HG02885 (cell line): Measurements from ENCODE around the gene AGAP1.

Experiments used
- ATAC-seq: cut with Tn5 transposase; IDR thresholded peaks from one replicate; pipeline ENCODE4 v1.9.1; 2021; ENCODE audit warnings: mild to moderate bottlenecking; ENCODE audit not compliant: unreplicated experiment, poor library complexity

AGAP1 gene

DNA sequence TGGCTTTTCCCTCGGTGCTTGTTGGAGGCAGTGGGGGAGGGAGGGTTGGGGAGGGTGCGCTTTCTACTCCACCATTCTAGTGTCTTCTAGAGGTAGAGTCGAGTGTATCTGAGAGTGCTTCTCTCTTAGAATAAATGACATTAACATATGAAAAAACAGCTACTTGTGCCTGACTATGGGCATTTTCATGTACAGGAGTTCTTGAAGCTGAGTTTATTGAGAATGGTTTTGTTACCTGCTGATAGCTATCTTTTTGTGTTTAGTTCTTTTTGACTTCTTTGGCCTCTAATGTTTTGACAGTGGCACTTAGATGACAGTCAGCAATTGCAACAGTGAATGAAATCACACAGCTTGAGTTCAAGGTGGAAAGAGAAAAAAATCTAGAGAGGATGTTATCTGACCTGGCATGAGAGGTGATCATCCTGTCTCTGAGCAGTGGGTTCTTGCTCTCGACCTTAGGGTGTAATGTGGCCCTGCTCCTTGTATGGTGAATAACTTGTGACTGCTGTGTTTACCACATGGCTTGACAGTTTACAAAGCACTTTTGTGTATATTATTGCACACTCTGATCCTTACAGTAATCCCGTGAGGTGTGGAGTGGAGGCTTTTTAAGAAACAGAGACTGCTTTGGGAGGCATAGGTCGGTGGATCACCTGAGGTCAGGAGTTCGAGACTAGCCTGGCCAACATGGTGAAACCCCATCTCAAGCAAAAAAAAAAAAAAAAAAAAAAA lies 86.7 kb downstream of the AGAP1 start:
- ATAC-seq: no peak

GRCh38 chr2:235582081-235582686 lies 88.3 kb downstream of the AGAP1 start:
- no peak for ATAC-seq

DNA sequence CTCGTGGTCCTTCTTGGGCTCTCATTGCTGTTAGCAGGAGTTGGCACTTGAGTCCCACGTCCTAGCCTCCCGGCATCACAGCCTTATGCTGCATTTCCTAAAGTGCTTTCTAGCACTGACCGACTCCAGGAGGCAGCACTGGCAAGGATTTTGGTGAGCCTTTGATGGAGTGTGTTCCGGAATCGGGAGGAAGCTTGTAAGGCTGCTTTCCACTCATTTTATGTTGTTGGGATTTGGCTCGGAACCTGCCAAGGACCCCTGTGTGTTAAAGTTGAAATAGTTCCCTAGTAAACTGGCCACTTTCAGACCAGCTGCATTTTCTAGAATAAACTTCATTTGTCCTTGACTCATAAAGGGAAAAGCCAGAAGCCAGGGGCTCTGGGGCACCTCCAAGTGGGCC lies 88.9 kb downstream of the AGAP1 start:
- ATAC-seq: no peak

GRCh38 chr2:235583144-235583543 lies 89.3 kb downstream of the AGAP1 start:
- no peak for ATAC-seq

DNA sequence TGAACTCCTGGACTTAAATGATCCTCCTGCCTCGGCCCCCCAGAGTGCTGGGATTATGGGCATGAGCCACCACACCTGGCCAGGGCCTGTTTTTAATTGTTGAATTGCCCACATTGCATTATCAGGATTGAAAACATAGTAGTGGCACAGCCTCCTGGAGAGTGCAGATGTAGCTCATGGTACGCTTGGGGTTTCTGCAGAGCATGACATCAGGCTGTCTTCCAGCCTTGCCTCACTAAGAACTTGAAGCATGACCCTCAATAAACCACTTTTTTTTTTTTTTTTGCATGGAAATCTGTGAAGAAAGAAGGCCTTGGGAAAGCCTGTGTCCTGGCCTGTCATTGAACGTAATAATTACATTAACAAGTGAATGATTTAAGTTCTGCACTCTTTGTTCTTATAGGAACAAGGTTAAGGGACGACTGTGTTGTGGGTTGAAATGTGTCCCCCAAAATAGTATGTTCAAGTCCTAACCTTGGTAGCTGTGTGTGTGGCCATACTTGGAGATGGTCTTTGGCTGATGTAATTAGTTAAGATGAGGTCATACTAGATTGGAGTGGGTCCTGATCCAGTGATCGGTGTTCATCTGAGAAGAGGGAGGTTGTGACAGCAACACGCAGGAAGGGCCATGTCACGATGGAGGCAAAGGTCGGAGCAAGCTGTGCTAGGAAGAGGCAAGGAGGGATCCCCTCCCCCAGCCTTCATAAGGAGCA lies 90.2 kb downstream of the AGAP1 start:
- ATAC-seq: no peak

DNA sequence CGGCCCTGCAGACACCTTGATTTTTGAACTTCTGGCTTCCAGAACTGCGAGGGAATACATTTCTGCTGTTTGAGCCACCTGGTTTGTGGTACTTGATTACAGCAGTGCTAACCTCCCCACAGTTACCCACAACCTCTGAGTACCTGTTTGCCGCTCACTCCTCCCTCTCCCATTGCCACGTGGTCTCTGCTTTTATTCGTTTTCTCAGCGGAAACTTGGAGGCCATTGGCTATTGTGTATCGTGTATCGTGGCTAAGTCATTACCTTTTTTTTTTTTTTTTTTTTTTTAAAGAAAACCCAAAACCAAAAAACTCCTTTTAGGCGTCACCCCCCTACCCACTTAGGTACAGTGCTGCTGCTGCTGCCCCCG lies 90.8 kb downstream of the AGAP1 start:
- ATAC-seq: no peak

GRCh38 chr2:235587202-235587601 lies 93.4 kb downstream of the AGAP1 start:
- no peak for ATAC-seq

GRCh38 chr2:235588750-235589149 lies 94.9 kb downstream of the AGAP1 start:
- ATAC-seq: no peak

- no peak for ATAC-seq
Measured at GRCh38 chr2:235591231-235591730, 97.4 kb downstream of the AGAP1 start.

DNA sequence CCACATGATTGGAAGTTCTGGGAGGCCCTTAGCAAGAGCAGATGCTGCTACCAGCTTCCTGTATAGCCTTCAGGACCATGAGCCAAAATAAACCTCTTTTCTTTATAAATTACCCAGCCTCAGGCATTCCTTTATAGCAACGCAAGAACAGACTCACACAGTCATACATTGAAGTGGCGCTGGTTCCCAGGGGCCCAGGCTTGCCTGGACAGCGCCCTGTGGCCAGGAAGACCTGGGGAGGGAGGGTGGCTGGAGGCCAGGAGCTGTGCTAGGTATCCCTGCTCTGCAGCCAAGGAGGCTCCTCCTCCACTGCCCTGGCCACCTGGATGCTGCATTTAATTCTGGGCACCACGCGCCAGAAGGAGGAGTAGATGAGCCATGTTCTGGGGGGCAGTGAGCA lies 98.1 kb downstream of the AGAP1 start:
- no peak for ATAC-seq

DNA sequence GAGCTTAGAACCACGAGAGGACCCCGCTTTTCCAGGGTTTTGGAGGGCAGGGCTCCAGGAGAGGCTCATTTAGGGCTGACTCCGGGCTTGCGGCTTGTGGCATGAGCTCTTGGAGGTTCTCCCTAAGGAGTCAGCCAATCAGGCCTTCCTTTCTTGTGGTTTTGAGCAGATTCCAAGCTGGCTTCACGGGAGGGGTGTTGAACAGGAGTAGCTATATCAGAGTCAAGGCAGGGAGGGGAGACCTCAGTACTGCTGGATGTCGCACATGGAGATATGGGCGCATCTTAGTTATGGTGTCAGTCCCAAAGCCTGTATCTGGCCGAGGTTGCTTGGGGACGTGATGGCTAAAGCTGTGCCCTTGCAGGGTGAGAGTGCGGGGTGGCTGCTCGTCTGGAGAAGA lies 98.6 kb downstream of the AGAP1 start:
- no peak for ATAC-seq

DNA sequence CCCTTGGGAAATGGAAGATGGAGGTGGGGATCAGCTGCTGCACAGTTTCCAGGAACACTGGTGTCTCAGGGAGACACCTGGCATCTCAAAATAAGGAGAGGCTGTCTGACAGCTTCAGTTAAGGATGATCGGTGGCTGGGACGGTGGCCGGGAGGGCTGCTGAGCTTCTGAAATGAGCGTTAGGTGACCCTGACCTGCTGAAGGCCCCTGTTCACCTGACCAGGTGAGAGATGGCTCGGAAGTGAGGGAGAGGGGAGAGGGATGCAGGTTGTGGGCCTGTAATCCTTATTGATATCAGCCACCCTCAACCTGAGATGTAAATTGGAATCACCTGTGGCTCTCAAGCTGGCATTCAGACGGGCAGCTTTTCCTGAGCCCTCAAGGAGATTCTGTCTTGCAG lies 99.0 kb downstream of the AGAP1 start:
- no peak for ATAC-seq

DNA sequence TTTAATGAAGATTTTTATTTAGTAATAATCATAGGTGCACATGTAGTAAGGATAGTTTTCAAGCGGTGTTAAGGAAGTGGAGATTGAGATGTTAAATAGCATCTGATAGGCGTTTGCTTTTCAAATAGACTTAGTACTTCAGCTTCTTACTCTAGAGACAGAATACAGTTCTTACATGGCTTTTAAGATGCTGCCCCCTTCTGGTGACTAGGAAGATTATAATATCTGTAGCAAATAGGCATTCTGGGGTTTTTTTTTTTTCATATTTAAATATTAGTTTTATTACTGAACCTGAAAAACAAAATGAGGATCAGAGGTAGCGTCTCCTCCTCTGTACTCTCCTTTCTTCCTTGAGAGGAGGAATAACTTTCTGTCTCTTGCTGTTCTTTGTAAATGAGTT lies 100.2 kb downstream of the AGAP1 start:
- ATAC-seq: no peak

- no peak for ATAC-seq
Measured at GRCh38 chr2:235594964-235595363, 101.1 kb downstream of the AGAP1 start.

GRCh38 chr2:235595422-235596010 lies 101.7 kb downstream of the AGAP1 start:
- ATAC-seq: no peak

DNA sequence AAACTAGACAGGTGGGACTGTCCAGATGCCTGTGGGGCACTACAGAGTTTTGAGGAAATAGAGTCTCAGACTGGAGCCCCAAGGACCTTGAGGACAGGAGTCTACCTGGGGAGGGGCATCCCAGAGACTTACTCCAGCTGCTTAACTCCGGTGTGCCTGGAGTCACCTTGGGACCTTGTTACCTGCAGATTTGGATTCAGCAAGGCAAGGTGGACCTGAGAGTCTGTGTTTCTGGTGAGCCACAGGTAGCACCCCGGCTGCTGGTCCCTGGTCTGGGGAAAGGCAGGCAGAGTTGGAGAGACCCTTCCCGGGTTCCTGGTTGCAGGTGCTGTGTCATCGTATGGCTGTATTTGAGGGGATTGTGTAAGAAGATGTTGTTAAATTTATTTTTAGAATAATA lies 102.4 kb downstream of the AGAP1 start:
- ATAC-seq: no peak

GRCh38 chr2:235597081-235597615 lies 103.3 kb downstream of the AGAP1 start:
- no peak for ATAC-seq

- ATAC-seq: no peak
Measured at GRCh38 chr2:235598026-235598425, 104.2 kb downstream of the AGAP1 start.

DNA sequence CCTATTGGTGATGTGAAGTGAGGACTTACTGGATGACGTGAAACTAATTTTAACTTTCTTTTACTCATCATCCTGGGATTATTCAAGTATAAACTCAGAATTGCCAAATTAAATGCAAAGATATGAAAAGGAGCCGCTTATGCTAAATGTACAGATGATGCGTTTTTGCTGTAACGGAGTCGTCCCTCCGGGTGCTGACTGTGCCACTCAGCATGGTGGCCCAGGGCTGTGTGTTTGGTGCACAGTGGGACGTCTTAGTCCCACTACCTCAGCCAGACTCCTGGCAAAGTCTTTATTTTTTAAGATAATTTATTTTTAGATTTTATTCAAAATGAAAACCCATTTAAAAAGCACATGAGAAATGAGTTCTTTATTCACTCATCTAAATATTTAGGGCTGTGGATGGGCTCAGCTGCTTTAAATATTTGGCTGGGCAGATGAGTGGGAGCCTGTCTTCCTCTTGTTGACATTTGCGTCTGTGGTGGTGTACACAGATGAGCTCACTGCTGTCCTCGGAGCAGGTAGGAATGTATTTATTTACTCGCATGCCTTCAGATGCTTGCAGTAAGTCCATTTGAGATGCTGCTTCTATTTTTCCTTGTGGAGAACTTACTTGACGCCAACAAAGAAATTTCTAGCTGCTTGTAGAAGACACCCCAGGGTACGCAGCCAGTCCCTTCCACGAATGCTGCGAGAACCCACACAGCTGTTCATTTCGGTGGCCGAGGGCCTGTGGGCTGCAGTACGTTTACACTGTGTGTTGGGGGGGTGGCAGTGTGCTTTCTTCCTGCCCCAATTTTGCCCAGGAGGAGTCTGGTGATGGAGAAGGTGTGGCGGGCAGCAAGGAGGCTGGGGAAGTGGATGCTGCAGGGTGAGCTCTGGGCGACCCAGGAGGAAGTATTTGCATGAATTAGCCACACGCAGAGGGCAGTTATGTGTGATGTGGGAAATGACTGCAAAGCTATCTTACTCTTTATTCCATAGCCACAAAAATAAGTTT lies 105.0 kb downstream of the AGAP1 start:
- no peak for ATAC-seq
